HepG2 (cell line): ENCODE data around the gene DDAH2. TPM values are rescaled to one million over a fixed set of nuclear protein-coding genes. Genes with fewer than 3 reads are reported as not detected.

Source experiments
- ARNT ChIP-seq: fragments of 450-650 bp; IDR thresholded peaks from 2 replicates; pipeline ENCODE4 v1.6.1; 2017
- ATF7 ChIP-seq, 2 experiments: fragments of 450-650 bp in 1 of 2; sonication (generic) in 1 of 2; formaldehyde crosslinking in 1 of 2; IDR thresholded peaks; 2 replicates each; pipeline versions ENCODE4 v1.4.0 to v1.6.1; 2016 to 2020; ENCODE audit warnings: antibody characterized with exemption in 1 of 2, mild to moderate bottlenecking in 1 of 2, missing genetic modification reagents in 1 of 2
- ELF1 ChIP-seq: sonication (generic); formaldehyde crosslinking; IDR thresholded peaks from 2 replicates; pipeline ENCODE4 v1.4.0; 2020; ENCODE audit warnings: missing genetic modification reagents
- ELF4 ChIP-seq: sonication (generic); formaldehyde crosslinking; IDR thresholded peaks from 2 replicates; pipeline ENCODE4 v1.5.0; 2020; ENCODE audit warnings: missing genetic modification reagents, mild to moderate bottlenecking, moderate library complexity, borderline replicate concordance
- GLI4 ChIP-seq: sonication (generic); formaldehyde crosslinking; IDR thresholded peaks from 2 replicates; pipeline ENCODE4 v1.5.1; 2020; ENCODE audit warnings: missing genetic modification reagents, mild to moderate bottlenecking, moderate library complexity, borderline replicate concordance
- HMG20A ChIP-seq: IDR thresholded peaks from 2 replicates; pipeline ENCODE4 v1.6.1; 2016; ENCODE audit warnings: borderline replicate concordance
- HNF4A ChIP-seq: sonication (generic); formaldehyde crosslinking; IDR thresholded peaks from 2 replicates; pipeline ENCODE4 v1.4.0; 2020; ENCODE audit warnings: missing genetic modification reagents
- KLF9 ChIP-seq: IDR thresholded peaks from 2 replicates; pipeline ENCODE4 v1.6.1; 2016; ENCODE audit warnings: low read depth
- MBD4 ChIP-seq: IDR thresholded peaks from 2 replicates; pipeline ENCODE4 v1.6.1; 2012; ENCODE audit warnings: low read length, inconsistent platforms, borderline replicate concordance
- NFAT5 ChIP-seq: sonication (generic); formaldehyde crosslinking; IDR thresholded peaks from 2 replicates; pipeline ENCODE4 v1.4.0; 2020; ENCODE audit warnings: missing genetic modification reagents
- RFXAP ChIP-seq: sonication (generic); formaldehyde crosslinking; IDR thresholded peaks from 2 replicates; pipeline ENCODE4 v1.4.0; 2020; ENCODE audit warnings: missing genetic modification reagents, borderline replicate concordance
- TSC22D2 ChIP-seq: sonication (generic); formaldehyde crosslinking; IDR thresholded peaks from 2 replicates; pipeline ENCODE4 v1.5.1; 2020; ENCODE audit warnings: missing genetic modification reagents, mild to moderate bottlenecking, borderline replicate concordance
- ZNF441 ChIP-seq: sonication (generic); formaldehyde crosslinking; IDR thresholded peaks from 2 replicates; pipeline ENCODE4 v1.7.0; 2021; ENCODE audit warnings: missing genetic modification reagents, borderline replicate concordance
- ZNF609 ChIP-seq: sonication (generic); formaldehyde crosslinking; IDR thresholded peaks from 2 replicates; pipeline ENCODE4 v1.4.0; 2020; ENCODE audit warnings: mild to moderate bottlenecking, missing genetic modification reagents, borderline replicate concordance
- ZNF749 ChIP-seq: sonication (generic); formaldehyde crosslinking; IDR thresholded peaks from 2 replicates; pipeline ENCODE4 v1.8.0; 2022; ENCODE audit warnings: mild to moderate bottlenecking, missing genetic modification reagents, moderate library complexity, borderline replicate concordance
- ZNF766 ChIP-seq: sonication (generic); formaldehyde crosslinking; IDR thresholded peaks from 2 replicates; pipeline ENCODE4 v1.5.0; 2020; ENCODE audit warnings: missing genetic modification reagents, borderline replicate concordance
- ZSCAN9 ChIP-seq: IDR thresholded peaks from 2 replicates; pipeline ENCODE4 v1.6.1; 2016; ENCODE audit warnings: borderline replicate concordance
- polyA plus RNA-seq, 8 experiments: library from polyadenylated mRNA; depleted of rRNA in 3 of 8; stranded (reverse) in 7 of 8; unstranded in 1 of 8; fragments of >200 nt; fragmentation: Illumina TruSeq in 4 of 8; extraction: Trizol in 4 of 8; gene quantifications; 2 replicates each; pipeline versions ENCODE4 v1.2.1 to v1.2.3, GENCODE V29; 2011 to 2016; ENCODE audit warnings: low read depth in 4 of 8, missing spikeins in 1 of 8, mixed read lengths in 1 of 8; ENCODE audit not compliant: insufficient read depth in 1 of 8
- total RNA-seq, 5 experiments: library from RNA; depleted of rRNA; stranded (reverse); fragments of >200 nt; fragmentation: Illumina TruSeq; extraction: Trizol; gene quantifications; 2 replicates each; pipeline ENCODE4 v1.2.3, GENCODE V29; 2016; ENCODE audit warnings: low read depth in 1 of 5
- TF ChIP-seq, protein P1 (sequence below): sonication (generic); formaldehyde crosslinking; IDR thresholded peaks from 2 replicates; pipeline ENCODE4 v1.5.1; 2020; ENCODE audit warnings: missing genetic modification reagents, mild to moderate bottlenecking, borderline replicate concordance

The DDAH2 gene
- total and polyA plus RNA-seq, 2 of the 13 experiments (the other 11 are each of a cell fraction or from before 2014, with no cell fraction given), result 16.4 to 21.1 TPM

- TF ChIP-seq ELF4 (CRISPR knock-in tag) (no peak), ZNF749 (CRISPR knock-in tag) (no peak), ZNF609 (CRISPR knock-in tag) (no peak), MBD4 (no peak), KLF9 (CRISPR knock-in tag) (no peak), ELF1 (CRISPR knock-in tag) (peak; percentile 61), TSC22D2 (CRISPR knock-in tag) (no peak), ZNF441 (CRISPR knock-in tag) (no peak), ARNT (no peak), ATF7 (IDR thresholded peaks at IDR 0.05) (no peak), ATF7 (CRISPR knock-in tag; IDR thresholded peaks at IDR 0.05) (no peak), ZNF766 (no peak), HNF4A (no peak), NFAT5 (CRISPR knock-in tag) (no peak), GLI4 (no peak), HMG20A (CRISPR knock-in tag) (peak; percentile 46; the same call in 1 of the 2 replicates), ZSCAN9 (CRISPR knock-in tag) (peak; percentile 40; the same call in 1 of the 2 replicates), RFXAP (CRISPR knock-in tag) (no peak)
- TF ChIP-seq, protein P1, sequence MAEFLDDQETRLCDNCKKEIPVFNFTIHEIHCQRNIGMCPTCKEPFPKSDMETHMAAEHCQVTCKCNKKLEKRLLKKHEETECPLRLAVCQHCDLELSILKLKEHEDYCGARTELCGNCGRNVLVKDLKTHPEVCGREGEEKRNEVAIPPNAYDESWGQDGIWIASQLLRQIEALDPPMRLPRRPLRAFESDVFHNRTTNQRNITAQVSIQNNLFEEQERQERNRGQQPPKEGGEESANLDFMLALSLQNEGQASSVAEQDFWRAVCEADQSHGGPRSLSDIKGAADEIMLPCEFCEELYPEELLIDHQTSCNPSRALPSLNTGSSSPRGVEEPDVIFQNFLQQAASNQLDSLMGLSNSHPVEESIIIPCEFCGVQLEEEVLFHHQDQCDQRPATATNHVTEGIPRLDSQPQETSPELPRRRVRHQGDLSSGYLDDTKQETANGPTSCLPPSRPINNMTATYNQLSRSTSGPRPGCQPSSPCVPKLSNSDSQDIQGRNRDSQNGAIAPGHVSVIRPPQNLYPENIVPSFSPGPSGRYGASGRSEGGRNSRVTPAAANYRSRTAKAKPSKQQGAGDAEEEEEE (CRISPR knock-in tag), result no peak
These were observed 40.7 kb upstream of the DDAH2 start (continued) for GRCh38 chr6:31769684-31770371.
